ENCODE data around the gene ZDHHC14. TPM values are rescaled to one million over a fixed set of nuclear protein-coding genes. Genes with fewer than 3 reads are reported as not detected.

ZDHHC14 gene
- total and polyA plus RNA-seq, 7 donors, result 2.4 to 12.6 (median 9.6) TPM

DNA sequence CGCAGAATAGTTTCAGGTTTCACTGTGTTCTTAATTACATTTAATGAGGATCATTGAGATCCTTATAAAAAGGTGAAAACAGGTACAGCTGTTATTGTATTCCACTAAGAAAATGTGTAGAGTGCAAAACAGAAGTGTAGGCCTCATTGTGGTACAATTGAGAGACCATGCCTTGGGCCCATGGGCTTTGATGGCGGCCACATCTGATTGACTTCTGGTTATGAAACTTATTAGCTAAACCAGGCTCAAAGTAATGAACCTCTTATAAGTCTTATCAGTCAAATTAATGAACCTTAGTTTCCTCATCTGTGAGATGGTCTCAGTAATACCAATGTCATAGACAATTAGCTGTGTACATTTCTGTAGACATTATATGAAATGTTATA lies 148.7 kb downstream of the ZDHHC14 start:
- H3K27me3 ChIP-seq, result no peaks in the 10 kb centered on the region
- WGBS, 2 donors, result 94 to 97% methylated on average over 2 of the region's 2 CpGs
- H3K9me3 ChIP-seq, result no peaks in the 10 kb centered on the region
- no peak overlapping the region for H3K27ac ChIP-seq
- no peak overlapping the region for H3K4me3 ChIP-seq
- H3K36me3 ChIP-seq, result no peaks in the 10 kb centered on the region
- H3K4me1 ChIP-seq, result peaks cover 0 to 7% (median under 1%) of the 10 kb centered on the region in 4 donors
- DNase-seq, result no peak
- TF ChIP-seq, protein P1, sequence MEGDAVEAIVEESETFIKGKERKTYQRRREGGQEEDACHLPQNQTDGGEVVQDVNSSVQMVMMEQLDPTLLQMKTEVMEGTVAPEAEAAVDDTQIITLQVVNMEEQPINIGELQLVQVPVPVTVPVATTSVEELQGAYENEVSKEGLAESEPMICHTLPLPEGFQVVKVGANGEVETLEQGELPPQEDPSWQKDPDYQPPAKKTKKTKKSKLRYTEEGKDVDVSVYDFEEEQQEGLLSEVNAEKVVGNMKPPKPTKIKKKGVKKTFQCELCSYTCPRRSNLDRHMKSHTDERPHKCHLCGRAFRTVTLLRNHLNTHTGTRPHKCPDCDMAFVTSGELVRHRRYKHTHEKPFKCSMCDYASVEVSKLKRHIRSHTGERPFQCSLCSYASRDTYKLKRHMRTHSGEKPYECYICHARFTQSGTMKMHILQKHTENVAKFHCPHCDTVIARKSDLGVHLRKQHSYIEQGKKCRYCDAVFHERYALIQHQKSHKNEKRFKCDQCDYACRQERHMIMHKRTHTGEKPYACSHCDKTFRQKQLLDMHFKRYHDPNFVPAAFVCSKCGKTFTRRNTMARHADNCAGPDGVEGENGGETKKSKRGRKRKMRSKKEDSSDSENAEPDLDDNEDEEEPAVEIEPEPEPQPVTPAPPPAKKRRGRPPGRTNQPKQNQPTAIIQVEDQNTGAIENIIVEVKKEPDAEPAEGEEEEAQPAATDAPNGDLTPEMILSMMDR (IDR thresholded peaks at IDR 0.05), result no peak
- TF ChIP-seq EP300 (IDR thresholded peaks at IDR 0.05), result no peak
- no peak for TF ChIP-seq POLR2AphosphoS5 (IDR thresholded peaks at IDR 0.05)
- TF ChIP-seq POLR2A (IDR thresholded peaks at IDR 0.05), result no peak
- intact Hi-C loops (cut with DNase I), result no loop called here

DNA sequence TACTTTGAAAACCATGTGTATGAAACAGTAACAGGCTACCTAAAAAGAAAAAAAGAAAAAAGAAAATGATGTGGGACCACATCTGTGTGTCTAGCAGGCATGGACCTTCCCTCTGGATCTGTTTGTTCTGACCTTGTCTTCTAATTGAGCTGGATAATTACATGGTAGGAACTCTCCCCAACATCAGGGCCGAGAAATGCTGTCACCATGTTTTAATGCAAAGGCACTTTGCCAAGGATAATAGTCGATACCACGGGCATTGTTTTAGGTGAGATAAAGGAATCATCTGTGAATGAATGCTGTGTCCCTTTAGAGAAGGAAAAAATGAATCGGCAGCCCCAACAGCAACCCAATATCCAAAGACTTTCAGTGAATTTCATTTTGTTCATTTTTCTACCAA lies 149.1 kb downstream of the ZDHHC14 start:
- Histone ChIP-seq H3K4me1 (peaks cover 0 to 7% (median 4%) of the 10 kb centered on the region in 4 donors), H3K4me3 (no peak overlapping the region), H3K27me3 (no peaks in the 10 kb centered on the region), H3K27ac (no peak overlapping the region), H3K36me3 (no peaks in the 10 kb centered on the region), H3K9me3 (no peaks in the 10 kb centered on the region)
- DNase-seq, result no peak
- TF ChIP-seq, protein P1 (IDR thresholded peaks at IDR 0.05), result no peak
- TF ChIP-seq EP300 (IDR thresholded peaks at IDR 0.05), result no peak
- TF ChIP-seq POLR2AphosphoS5 (IDR thresholded peaks at IDR 0.05), result no peak
- no peak for TF ChIP-seq POLR2A (IDR thresholded peaks at IDR 0.05)
- intact Hi-C loops (cut with DNase I), result no loop called here
- 76 to 89% methylated on average over 4 of the region's 4 CpGs for WGBS, 2 donors

DNA sequence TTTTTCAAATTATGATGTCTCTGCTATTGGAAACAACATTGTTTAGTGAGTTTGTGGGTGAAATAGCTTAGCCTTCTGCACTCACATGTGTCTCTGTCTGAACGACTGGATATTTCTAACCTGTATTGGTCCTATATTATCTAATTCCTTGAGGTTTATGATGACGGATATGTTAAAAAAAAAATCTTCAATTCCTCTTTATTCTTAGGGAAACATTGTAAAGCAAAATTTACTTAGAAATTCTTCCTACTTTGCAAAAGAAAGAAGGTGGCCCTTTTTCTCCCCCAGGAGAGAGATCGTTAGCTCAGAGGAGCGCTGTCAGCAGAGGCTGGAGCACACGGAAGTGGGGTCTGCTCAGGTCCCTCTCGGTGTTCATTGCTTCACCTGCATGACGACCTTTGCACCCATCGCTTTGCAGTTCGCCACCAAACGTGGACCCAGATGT lies 149.8 kb downstream of the ZDHHC14 start:
- H3K4me3 ChIP-seq, result no peak overlapping the region
- WGBS, 2 donors, result 22 to 73% methylated on average over 10 of the region's 10 CpGs
- no peak for DNase-seq
- no peaks in the 10 kb centered on the region for H3K27me3 ChIP-seq
- no peak overlapping the region for H3K27ac ChIP-seq
- no peaks in the 10 kb centered on the region for H3K36me3 ChIP-seq
- TF ChIP-seq, protein P1 (IDR thresholded peaks at IDR 0.05), result no peak
- TF ChIP-seq POLR2AphosphoS5 (IDR thresholded peaks at IDR 0.05) (no peak), POLR2A (IDR thresholded peaks at IDR 0.05) (no peak), EP300 (IDR thresholded peaks at IDR 0.05) (no peak)
- H3K9me3 ChIP-seq, result no peaks in the 10 kb centered on the region
- peaks cover 0 to 13% (median 11%) of the 10 kb centered on the region in 4 donors for H3K4me1 ChIP-seq
- intact Hi-C loops (cut with DNase I), result no loop called here

DNA sequence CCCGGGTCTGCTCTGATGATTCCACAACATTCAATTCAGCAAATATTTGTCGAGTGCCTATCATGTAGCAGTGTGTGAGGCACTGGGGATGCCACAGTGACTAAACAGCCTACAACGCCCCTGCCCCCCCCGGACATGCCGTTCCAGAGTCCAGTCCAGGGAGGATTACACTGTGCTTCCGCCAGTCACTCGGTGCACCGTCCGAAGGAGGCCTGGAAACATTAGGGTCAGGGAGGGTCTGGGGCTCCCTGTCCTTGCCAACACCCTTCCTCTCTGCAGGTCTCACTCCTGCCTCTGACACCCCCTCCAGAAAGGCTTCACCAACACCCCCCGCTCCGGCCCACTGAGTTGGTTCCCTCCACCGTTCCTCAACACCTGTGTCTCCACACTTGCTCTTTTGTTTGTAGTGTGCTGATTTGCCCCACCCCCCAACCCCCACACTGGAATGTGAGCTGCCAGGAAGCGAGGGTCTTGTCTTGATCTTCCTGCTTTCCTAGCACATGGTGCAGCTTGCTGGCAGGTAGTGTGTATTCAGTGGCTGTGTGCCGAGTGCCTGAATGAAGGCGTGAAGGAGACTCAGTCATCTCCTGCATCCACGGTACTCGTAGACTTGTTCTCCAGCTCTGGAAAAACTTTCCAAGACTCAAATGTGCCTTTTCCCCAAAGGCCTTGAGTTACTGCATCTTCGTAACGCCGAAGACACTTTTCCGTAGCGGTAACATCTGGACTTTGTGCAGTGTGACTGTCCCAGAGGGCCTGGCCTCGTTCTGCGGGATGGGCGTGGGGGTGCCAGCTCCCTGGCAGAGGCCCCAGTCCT lies 150.4 kb downstream of the ZDHHC14 start:
- WGBS, 2 donors, result 41 to 73% methylated on average over 25 of the region's 25 CpGs

More for the DNA sequence above, 150.4 kb downstream of the ZDHHC14 start:
- TF ChIP-seq POLR2A (IDR thresholded peaks at IDR 0.05) (no peak), POLR2AphosphoS5 (IDR thresholded peaks at IDR 0.05) (no peak), EP300 (IDR thresholded peaks at IDR 0.05) (no peak)
- TF ChIP-seq, protein P1 (IDR thresholded peaks at IDR 0.05), result no peak
- intact Hi-C loops (cut with DNase I), result no loop called here
- Histone ChIP-seq H3K9me3 (no peaks in the 10 kb centered on the region), H3K27ac (no peak overlapping the region), H3K36me3 (no peaks in the 10 kb centered on the region), H3K27me3 (no peaks in the 10 kb centered on the region), H3K4me3 (no peak overlapping the region), H3K4me1 (peaks cover 0 to 19% (median 16%) of the 10 kb centered on the region in 4 donors)
- DNase-seq, result no peak
